ENCODE data around the gene STAB2. TPM values are rescaled to one million over a fixed set of nuclear protein-coding genes. Genes with fewer than 3 reads are reported as not detected.

Gene STAB2
- total RNA-seq, 1 donor from 2014 or later: not detected

GRCh38 chr12:103676893-103677292 lies 89.8 kb downstream of the STAB2 start:
- peaks cover 4% of the 10 kb centered on the region for H3K27me3 ChIP-seq (ENCODE audit: control insufficient read depth, insufficient read depth, low read length)
- no peak overlapping the region for H3K4me3 ChIP-seq (ENCODE audit: low read depth, low read length)
- TF ChIP-seq CTCF (IDR thresholded peaks at IDR 0.05; ENCODE audit: insufficient read depth, low read length, severe bottlenecking): no peak
- DNase-seq (ENCODE audit: low read depth) (no peak), FAIRE-seq (no peak)
- H3K36me3 ChIP-seq (ENCODE audit: control insufficient read depth, insufficient read depth, low read length): no peaks in the 10 kb centered on the region

DNA sequence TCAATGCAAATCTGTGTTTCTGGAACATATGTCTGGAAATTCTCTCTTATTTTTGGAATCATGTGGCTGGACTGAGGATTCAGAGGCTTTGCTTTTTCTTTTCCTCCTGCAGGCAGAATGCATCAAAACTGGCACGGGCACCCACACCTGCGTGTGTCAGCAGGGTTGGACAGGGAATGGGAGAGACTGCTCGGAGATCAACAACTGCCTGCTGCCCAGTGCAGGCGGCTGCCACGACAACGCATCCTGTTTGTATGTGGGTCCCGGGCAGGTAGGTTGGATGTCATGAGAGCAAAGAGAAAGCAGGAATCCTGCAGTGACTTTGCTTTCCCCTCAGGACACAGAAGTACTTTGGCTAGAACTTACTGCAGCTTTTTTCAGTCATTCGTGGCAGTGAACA lies 90.3 kb downstream of the STAB2 start:
- FAIRE-seq (no peak), DNase-seq (ENCODE audit: low read depth) (no peak)
- TF ChIP-seq CTCF (IDR thresholded peaks at IDR 0.05; ENCODE audit: insufficient read depth, low read length, severe bottlenecking): no peak
- no peaks in the 10 kb centered on the region for H3K36me3 ChIP-seq (ENCODE audit: control insufficient read depth, insufficient read depth, low read length)
- no peak overlapping the region for H3K4me3 ChIP-seq (ENCODE audit: low read depth, low read length)
- H3K27me3 ChIP-seq (ENCODE audit: control insufficient read depth, insufficient read depth, low read length): peaks cover 4% of the 10 kb centered on the region

- FAIRE-seq (no peak), DNase-seq (ENCODE audit: low read depth) (no peak)
- TF ChIP-seq CTCF (IDR thresholded peaks at IDR 0.05; ENCODE audit: insufficient read depth, low read length, severe bottlenecking): no peak
- H3K36me3 ChIP-seq (ENCODE audit: control insufficient read depth, insufficient read depth, low read length): no peaks in the 10 kb centered on the region
- H3K4me3 ChIP-seq (ENCODE audit: low read depth, low read length): no peak overlapping the region
- H3K27me3 ChIP-seq (ENCODE audit: control insufficient read depth, insufficient read depth, low read length): peaks cover 4% of the 10 kb centered on the region
Observed at GRCh38 chr12:103677905-103678304, 90.8 kb downstream of the STAB2 start.

GRCh38 chr12:103679421-103680170 lies 92.5 kb downstream of the STAB2 start:
- Histone ChIP-seq H3K36me3 (ENCODE audit: control insufficient read depth, insufficient read depth, low read length) (no peaks in the 10 kb centered on the region), H3K27me3 (ENCODE audit: control insufficient read depth, insufficient read depth, low read length) (peaks cover 4% of the 10 kb centered on the region), H3K4me3 (ENCODE audit: low read depth, low read length) (no peak overlapping the region)
- DNase-seq (ENCODE audit: low read depth) (no peak), FAIRE-seq (no peak)
- TF ChIP-seq CTCF (IDR thresholded peaks at IDR 0.05; ENCODE audit: insufficient read depth, low read length, severe bottlenecking): no peak

DNA sequence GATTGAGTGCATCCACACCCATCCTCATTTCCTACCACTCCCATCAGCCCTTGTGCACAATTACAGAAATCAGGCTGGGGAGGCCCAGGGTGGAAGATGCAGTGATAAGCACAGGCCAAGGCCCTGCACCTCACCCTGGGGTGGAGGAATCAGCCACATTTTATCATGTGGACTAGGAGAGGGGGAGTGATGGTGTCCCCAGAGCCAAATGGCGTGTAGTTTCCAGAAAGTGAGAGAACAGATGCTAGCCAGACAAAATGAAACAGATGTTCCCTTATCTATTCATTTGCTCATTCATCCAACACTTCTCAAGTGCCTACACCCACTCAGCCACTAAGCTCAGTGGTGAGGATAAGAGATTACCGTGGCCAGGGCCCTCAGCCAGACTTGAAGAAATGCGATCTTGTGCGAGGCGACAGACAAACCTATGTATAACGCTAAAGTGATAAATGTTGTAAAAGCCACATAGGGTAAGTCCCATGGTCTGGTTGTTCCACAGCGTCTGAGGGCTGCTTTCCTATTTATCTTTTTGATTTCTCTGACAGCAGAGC lies 93.6 kb downstream of the STAB2 start:
- TF ChIP-seq CTCF (IDR thresholded peaks at IDR 0.05; ENCODE audit: insufficient read depth, low read length, severe bottlenecking): no peak
- H3K27me3 ChIP-seq (ENCODE audit: control insufficient read depth, insufficient read depth, low read length): peaks cover 6% of the 10 kb centered on the region
- FAIRE-seq (no peak), DNase-seq (ENCODE audit: low read depth) (no peak)
- H3K4me3 ChIP-seq (ENCODE audit: low read depth, low read length): no peak overlapping the region
- H3K36me3 ChIP-seq (ENCODE audit: control insufficient read depth, insufficient read depth, low read length): no peaks in the 10 kb centered on the region

Data from bronchial epithelial cell (primary cell).